ENCODE data around the gene F2RL2.

DNA sequence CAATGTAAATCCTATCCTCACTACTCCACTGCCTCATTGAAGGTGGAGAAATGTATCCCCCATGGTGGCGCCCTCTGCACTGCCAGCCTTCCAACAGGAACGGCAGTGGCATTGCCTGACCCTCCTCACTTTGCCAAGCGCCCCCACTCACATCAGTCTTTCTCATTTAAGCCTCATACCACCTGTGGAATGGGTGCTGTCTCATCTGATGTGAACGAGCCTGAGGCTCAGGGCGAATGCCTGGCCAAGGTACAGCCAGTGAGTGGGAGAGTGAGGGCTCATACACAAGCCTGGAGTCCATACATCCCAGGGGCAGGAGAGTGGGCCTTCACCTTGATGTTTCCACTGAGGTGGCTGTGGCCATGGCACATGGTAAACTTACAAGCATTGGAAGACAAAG is 10.3 kb downstream of the F2RL2 start:
- no peak for TF ChIP-seq FOXK2 (IDR thresholded peaks at IDR 0.05)
- TF ChIP-seq BHLHE40 (IDR thresholded peaks at IDR 0.05; ENCODE audit: borderline replicate concordance): no peak
- TF ChIP-seq FOXA1 (IDR thresholded peaks at IDR 0.05): no peak
- TF ChIP-seq FOXM1 (IDR thresholded peaks at IDR 0.05; ENCODE audit: borderline replicate concordance): no peak
- TF ChIP-seq HDGF (IDR thresholded peaks at IDR 0.05; ENCODE audit: borderline replicate concordance): no peak
- no peak for TF ChIP-seq SP1 (IDR thresholded peaks at IDR 0.05)
- TF ChIP-seq SUZ12 (IDR thresholded peaks at IDR 0.05): no peak
- no peak for TF ChIP-seq L3MBTL2 (conservative IDR thresholded peaks at IDR 0.05)
- no peak for TF ChIP-seq ELF4 (IDR thresholded peaks at IDR 0.05)
- no peak for TF ChIP-seq NFRKB (IDR thresholded peaks at IDR 0.05)
- no peak for TF ChIP-seq ARNT (IDR thresholded peaks at IDR 0.05)
